ENCODE results near the gene GABARAPL1. TPM values are rescaled to one million over a fixed set of nuclear protein-coding genes. Genes with fewer than 3 reads are reported as not detected.

The GABARAPL1 gene
- total RNA-seq, 1 experiment from 2014 or later, result 24.1 TPM

GRCh38 chr12:10252201-10252600, 39.5 kb downstream of the GABARAPL1 start:
- CTCF ChIA-PET, result no interaction called here
- no peak for DNase-seq (ENCODE audit: low read depth, low spot score)

GRCh38 chr12:10256064-10256463, 43.4 kb downstream of the GABARAPL1 start:
- Histone ChIP-seq H3K4me3 (ENCODE audit: low read depth in 2 of 2, low read length in 2 of 2) (no peak overlapping the region), H3K27me3 (ENCODE audit: control insufficient read depth, insufficient read depth, low read length) (no peaks in the 10 kb centered on the region), H3K27ac (ENCODE audit: low read length) (no peak overlapping the region), H3K9me3 (ENCODE audit: control insufficient read depth, insufficient read depth, low read depth, low read length) (peaks cover 11% of the 10 kb centered on the region), H3K36me3 (ENCODE audit: control insufficient read depth, insufficient read depth, low read length) (no peaks in the 10 kb centered on the region), H3K4me1 (ENCODE audit: control insufficient read depth, insufficient read depth, low read length) (no peaks in the 10 kb centered on the region)
- intact Hi-C loops (cut with micrococcal nuclease; ENCODE audit: unreplicated experiment) (no loop called here), in situ Hi-C loops (cut with HindIII; ENCODE audit: low pct_unique_long_range_greater_than_20kb, low sequenced_read_pairs) (no loop called here)
- no TSS peak for BruUV-seq (replicated peaks)
- ATAC-seq (no peak), DNase-seq (ENCODE audit: low read depth, low spot score) (no peak)
- POLR2A ChIA-PET, result interaction anchor here (0.6 kb wide), 1 partner anchor 311 kb away, joined by 5 read pairs; no protein-coding TSS in a partner anchor
- TF ChIP-seq POLR2AphosphoS5 (IDR thresholded peaks at IDR 0.05; ENCODE audit: low read depth, low read length) (no peak), REST (IDR thresholded peaks at IDR 0.05; ENCODE audit: insufficient read depth in 1 of 2, low read depth in 2 of 2, low read length in 1 of 2) (no peak), TCF7L2 (IDR thresholded peaks at IDR 0.05; ENCODE audit: low read depth, low read length) (no peak), SIN3A (IDR thresholded peaks at IDR 0.05; ENCODE audit: borderline replicate concordance, insufficient read depth, low read depth, low read length) (no peak), CTCF (IDR thresholded peaks at IDR 0.05) (no peak)
- CTCF ChIA-PET, result no interaction called here

More at GRCh38 chr12:10252201-10252600, 39.5 kb downstream of the GABARAPL1 start:
- ATAC-seq, result no peak
- POLR2A ChIA-PET, result no interaction called here
- in situ Hi-C loops (cut with HindIII; ENCODE audit: low pct_unique_long_range_greater_than_20kb, low sequenced_read_pairs) (no loop called here), intact Hi-C loops (cut with micrococcal nuclease; ENCODE audit: unreplicated experiment) (no loop called here)
- no peak overlapping the region for H3K4me3 ChIP-seq (ENCODE audit: low read depth in 2 of 2, low read length in 2 of 2)
- no peak overlapping the region for H3K27ac ChIP-seq (ENCODE audit: low read length)
- peaks cover 11% of the 10 kb centered on the region for H3K9me3 ChIP-seq (ENCODE audit: control insufficient read depth, insufficient read depth, low read depth, low read length)
- no peaks in the 10 kb centered on the region for H3K4me1 ChIP-seq (ENCODE audit: control insufficient read depth, insufficient read depth, low read length)
- H3K27me3 ChIP-seq (ENCODE audit: control insufficient read depth, insufficient read depth, low read length), result no peaks in the 10 kb centered on the region
- H3K36me3 ChIP-seq (ENCODE audit: control insufficient read depth, insufficient read depth, low read length), result no peaks in the 10 kb centered on the region
- BruUV-seq (replicated peaks), result no TSS peak
- TF ChIP-seq POLR2AphosphoS5 (IDR thresholded peaks at IDR 0.05; ENCODE audit: low read depth, low read length), result no peak
- no peak for TF ChIP-seq TCF7L2 (IDR thresholded peaks at IDR 0.05; ENCODE audit: low read depth, low read length)
- no peak for TF ChIP-seq SIN3A (IDR thresholded peaks at IDR 0.05; ENCODE audit: borderline replicate concordance, insufficient read depth, low read depth, low read length)
- no peak for TF ChIP-seq REST (IDR thresholded peaks at IDR 0.05; ENCODE audit: insufficient read depth in 1 of 2, low read depth in 2 of 2, low read length in 1 of 2)
- no peak for TF ChIP-seq CTCF (IDR thresholded peaks at IDR 0.05)

All from Panc1 (cell line).